Breast epithelium (tissue), 4 donors: ENCODE results near the gene TRAIP. TPM values are rescaled to one million over a fixed set of nuclear protein-coding genes. Genes with fewer than 3 reads are reported as not detected.

Experiments
- DNase-seq, 2 donors: peaks; one replicate each; pipeline ENCODE4 v3.0.0-alpha.2; 2019; ENCODE audit warnings: low spot score in 2 of 2
- H3K27ac ChIP-seq, 2 donors: fragments of 200-600 bp; sonication (generic) in 1 of 2; one replicate each; pipeline ENCODE4 v1.5.1; 2016 to 2019; ENCODE audit warnings: mild to moderate bottlenecking in 1 of 2
- H3K27me3 ChIP-seq, 2 donors: fragments of 200-600 bp; sonication (generic) in 1 of 2; one replicate each; pipeline versions ENCODE4 v1.5.1 to v1.6.0; 2017 to 2019; ENCODE audit warnings: control low read depth in 1 of 2, mild to moderate bottlenecking in 1 of 2
- H3K36me3 ChIP-seq: fragments of 200-600 bp; one replicate; pipeline ENCODE4 v1.5.1; 2019
- H3K4me1 ChIP-seq, 2 donors: fragments of 200-600 bp; sonication (generic); one replicate each; pipeline ENCODE4 v1.5.1; 2016 to 2019; ENCODE audit warnings: control low read depth in 1 of 2
- H3K4me3 ChIP-seq, 3 donors: fragments of 200-600 bp; sonication (generic); 1 replicate in 2 of 3; 2 replicates in 1 of 3; pipeline ENCODE4 v1.5.1; 2016 to 2019; ENCODE audit warnings: mild to moderate bottlenecking in 3 of 3, moderate library complexity in 2 of 3
- H3K9me3 ChIP-seq, 2 donors: fragments of 200-600 bp; sonication (generic) in 1 of 2; one replicate each; pipeline ENCODE4 v1.5.1; 2016 to 2019; ENCODE audit warnings: control low read depth in 1 of 2
- CTCF ChIP-seq, 3 donors: fragments of 450-650 bp; IDR thresholded peaks; one replicate each; pipeline ENCODE4 v1.5.1; 2016 to 2017; ENCODE audit warnings: antibody characterized with exemption in 3 of 3, mild to moderate bottlenecking in 3 of 3, moderate library complexity in 3 of 3
- POLR2A ChIP-seq: fragments of 450-650 bp; IDR thresholded peaks from one replicate; pipeline ENCODE4 v1.6.1; 2016; ENCODE audit warnings: antibody characterized with exemption, mild to moderate bottlenecking, moderate library complexity
- POLR2AphosphoS5 ChIP-seq, 3 donors: sonication (generic); formaldehyde crosslinking; IDR thresholded peaks; one replicate each; pipeline ENCODE4 v1.6.1; 2017; ENCODE audit warnings: antibody characterized with exemption in 3 of 3
- intact Hi-C: fragments of 100-400 bp; cut with DNase I; formaldehyde crosslinking; loops from one replicate; pipeline ENCODE4 v1.15.1; 2023; ENCODE audit warnings: low total_unique reads
- total RNA-seq, 3 donors: library from RNA; depleted of rRNA; stranded (reverse); fragments of >200 nt; gene quantifications; one replicate each; pipeline ENCODE4 v1.1.0, GENCODE V29; 2016

Gene TRAIP
- total RNA-seq, 3 donors from 2014 or later, result 1.6 to 2.0 (median 1.9) TPM

- no peaks in the 10 kb centered on the region for H3K9me3 ChIP-seq
- peaks cover 18 to 33% of the 10 kb centered on the region in 2 donors for H3K4me1 ChIP-seq
- DNase-seq, result no peak
- no peaks in the 10 kb centered on the region for H3K27me3 ChIP-seq
- no peak for TF ChIP-seq CTCF (IDR thresholded peaks at IDR 0.05)
- TF ChIP-seq POLR2A, result no peak
- no peak for TF ChIP-seq POLR2AphosphoS5 (IDR thresholded peaks at IDR 0.05)
- peaks cover 5% of the 10 kb centered on the region for H3K36me3 ChIP-seq
- peak overlapping the region; percentile 19 to 97 for H3K27ac ChIP-seq
- H3K4me3 ChIP-seq, result no peak overlapping the region
- intact Hi-C loops, result loop anchor here (5.0 kb wide), 1 partner anchor 35 kb away; no protein-coding TSS in a partner anchor
Observed at GRCh38 chr3:49807431-49808114, 48.8 kb downstream of the TRAIP start.

GRCh38 chr3:49806850-49807249 is 49.5 kb downstream of the TRAIP start:
- DNase-seq, result no peak
- Histone ChIP-seq H3K27me3 (no peaks in the 10 kb centered on the region), H3K36me3 (peaks cover 5% of the 10 kb centered on the region), H3K4me1 (peaks cover 18 to 29% of the 10 kb centered on the region in 2 donors), H3K4me3 (no peak overlapping the region), H3K9me3 (no peaks in the 10 kb centered on the region), H3K27ac (peak overlapping the region; percentile 90 to 97)
- no peak for TF ChIP-seq POLR2AphosphoS5 (IDR thresholded peaks at IDR 0.05)
- no peak for TF ChIP-seq POLR2A
- no peak for TF ChIP-seq CTCF (IDR thresholded peaks at IDR 0.05)
- intact Hi-C loops, result loop anchor here (5.0 kb wide), 1 partner anchor 35 kb away; no protein-coding TSS in a partner anchor

- Histone ChIP-seq H3K27me3 (no peaks in the 10 kb centered on the region), H3K36me3 (peaks cover 5% of the 10 kb centered on the region), H3K4me1 (peaks cover 18 to 29% of the 10 kb centered on the region in 2 donors), H3K27ac (peak overlapping the region; percentile 90 to 97), H3K9me3 (no peaks in the 10 kb centered on the region), H3K4me3 (peak overlapping the region in 1 of 3 donors; percentile 51)
- intact Hi-C loops, result loop anchor here (5.0 kb wide), 1 partner anchor 36 kb away; no protein-coding TSS in a partner anchor
- TF ChIP-seq POLR2A (no peak), POLR2AphosphoS5 (IDR thresholded peaks at IDR 0.05) (no peak), CTCF (IDR thresholded peaks at IDR 0.05) (no peak)
- DNase-seq, result no peak
Observed at GRCh38 chr3:49805897-49806701, 50.3 kb downstream of the TRAIP start.

- peak; percentile 66 to 74 for DNase-seq
- intact Hi-C loops, result loop anchor here (5.0 kb wide), 1 partner anchor 37 kb away; no protein-coding TSS in a partner anchor
- Histone ChIP-seq H3K9me3 (no peaks in the 10 kb centered on the region), H3K27me3 (no peaks in the 10 kb centered on the region), H3K4me3 (peak overlapping the region in 1 of 3 donors; percentile 51), H3K36me3 (peaks cover 5% of the 10 kb centered on the region), H3K27ac (peak overlapping the region; percentile 90 to 97), H3K4me1 (peaks cover 18 to 29% of the 10 kb centered on the region in 2 donors)
- TF ChIP-seq POLR2AphosphoS5 (IDR thresholded peaks at IDR 0.05), result peak; percentile 56 to 89 (median 87)
- TF ChIP-seq POLR2A, result no peak
Observed at GRCh38 chr3:49805367-49805782, 51.0 kb downstream of the TRAIP start.

- H3K27ac ChIP-seq, result peak overlapping the region; percentile 90 to 97
- H3K27me3 ChIP-seq, result no peaks in the 10 kb centered on the region
- H3K36me3 ChIP-seq, result peaks cover 4% of the 10 kb centered on the region
- peak overlapping the region; percentile 84 to 90 (median 89) for H3K4me3 ChIP-seq
- no peak for TF ChIP-seq POLR2A
- H3K4me1 ChIP-seq, result peaks cover 18 to 29% of the 10 kb centered on the region in 2 donors
- no peaks in the 10 kb centered on the region for H3K9me3 ChIP-seq
- DNase-seq, result no peak
- intact Hi-C loops, result loop anchor here (5.0 kb wide), 2 partner anchors 38 to 1712 kb away; no protein-coding TSS in a partner anchor
Observed at GRCh38 chr3:49804141-49805041, 52.0 kb downstream of the TRAIP start.
